Tongue (tissue), 3 donors: ENCODE data around the gene GPHA2. TPM values are rescaled to one million over a fixed set of nuclear protein-coding genes. Genes with fewer than 3 reads are reported as not detected.
A peak's percentile ranks its signal among the peaks of the same experiment; 100 is the strongest.

Experiments
- DNase-seq: peaks from one replicate; pipeline ENCODE4 v3.0.0-alpha.2; 2015
- small RNA-seq: library from RNA; depleted of rRNA; stranded (forward); fragments of <200 nt; gene quantifications from one replicate; pipeline ENCODE3, GENCODE V24; 2014; ENCODE audit warnings: low replicate concordance
- total RNA-seq: library from RNA; depleted of rRNA; stranded (reverse); fragments of >200 nt; gene quantifications from one replicate; pipeline ENCODE4 v1.2.3, GENCODE V29; 2014

Gene GPHA2
- total RNA-seq, 1 donor from 2014 or later, result not detected

DNA sequence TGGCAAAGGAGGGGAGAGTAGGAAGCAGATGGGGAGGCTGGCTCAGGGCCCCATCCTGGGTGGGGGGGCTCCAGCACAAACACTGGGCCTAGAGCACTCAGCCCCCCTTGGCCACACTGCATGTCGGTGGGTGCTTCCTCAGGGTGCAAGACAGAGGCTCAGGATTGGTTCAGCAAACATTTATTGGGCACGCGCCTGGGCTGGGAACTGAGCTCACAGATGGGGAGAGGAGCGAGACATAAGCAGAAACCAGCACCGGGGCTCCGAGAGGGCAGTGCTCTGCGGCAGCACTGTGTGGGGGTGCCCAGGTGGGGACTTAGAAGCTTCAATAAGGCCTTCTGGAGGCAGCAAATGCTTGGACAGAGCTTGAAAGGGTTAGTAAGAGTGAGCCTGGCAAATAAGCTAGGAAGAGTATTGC lies 45.2 kb downstream of the GPHA2 start:
- DNase-seq, result no peak

- no peak for DNase-seq
These were observed 46.8 kb downstream of the GPHA2 start for GRCh38 chr11:64888729-64889511.

GRCh38 chr11:64888406-64888728 lies 47.3 kb downstream of the GPHA2 start:
- no peak for DNase-seq

GRCh38 chr11:64887757-64888405 lies 47.8 kb downstream of the GPHA2 start:
- DNase-seq, result peak; percentile 82

GRCh38 chr11:64887234-64887756 lies 48.4 kb downstream of the GPHA2 start:
- no peak for DNase-seq

DNA sequence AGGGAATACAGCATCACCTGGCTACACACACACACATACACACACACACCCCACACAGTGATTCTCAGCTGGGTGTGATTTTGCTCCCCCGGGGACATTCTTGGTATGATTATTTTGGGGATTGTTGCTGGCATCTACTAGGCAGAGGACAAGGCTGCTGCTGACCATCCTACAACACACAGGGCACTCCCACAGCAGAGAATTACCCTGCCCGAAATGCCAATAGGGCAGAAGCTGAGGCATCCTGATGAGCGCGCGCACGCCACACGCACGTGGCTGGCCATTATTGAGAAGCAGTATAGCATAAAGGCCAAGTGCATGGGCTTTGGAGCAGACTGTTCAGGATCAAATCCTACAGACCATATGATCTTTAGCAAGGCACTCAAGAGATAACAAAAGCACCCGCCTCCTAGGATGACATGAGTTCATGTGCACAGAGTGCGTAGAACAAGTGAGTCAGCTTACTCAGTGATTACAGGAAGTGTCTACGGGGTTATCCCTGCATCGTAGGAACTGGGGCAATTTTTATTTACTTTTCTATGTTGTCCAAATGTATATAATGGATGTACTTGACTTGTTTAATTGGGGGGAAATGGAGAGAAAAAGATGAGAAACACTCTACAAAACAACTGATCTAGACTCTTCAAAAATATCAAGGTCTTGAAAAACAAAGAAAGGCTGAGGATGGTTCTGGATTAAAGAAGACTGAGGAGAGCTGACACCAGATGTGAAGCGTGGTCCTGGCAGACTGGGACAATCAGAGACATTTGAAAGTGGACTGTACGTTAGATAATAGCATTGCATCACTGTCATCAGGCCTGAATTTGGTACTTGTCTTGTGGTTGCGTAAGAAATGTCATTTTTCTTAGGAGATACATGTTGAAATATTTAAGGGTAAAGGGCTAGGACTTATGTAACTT lies 50.1 kb downstream of the GPHA2 start:
- DNase-seq, result no peak

Small RNAs within 50 kb of the gene (small RNA-seq; reads per million reads assigned to genes)
- gene MIR6749 (not detected), gene MIR6750 (0.10 reads per million)

Other genes with a start within 250 kb of the GPHA2 start
- gene NRXN2, start 212.7 kb downstream of the GPHA2 start, total RNA-seq, result 13.8 TPM
- 30.8 TPM for gene RASGRP2, start 191.8 kb downstream of the GPHA2 start, total RNA-seq
- gene PYGM, start 175.9 kb downstream of the GPHA2 start, total RNA-seq, result 584 TPM
- 121 TPM for gene SF1, start 157.4 kb downstream of the GPHA2 start, total RNA-seq
- 13.1 TPM for gene MAP4K2, start 132.7 kb downstream of the GPHA2 start, total RNA-seq
- 16.1 TPM for gene MEN1, start 125.3 kb downstream of the GPHA2 start, total RNA-seq
- gene CDC42BPG, start 91.2 kb downstream of the GPHA2 start, total RNA-seq, result 5.7 TPM
- gene EHD1, start 57.3 kb downstream of the GPHA2 start, total RNA-seq, result 86.0 TPM
- 13.3 TPM for gene ATG2A, start 18.7 kb downstream of the GPHA2 start, total RNA-seq
- gene PPP2R5B, start 11.2 kb downstream of the GPHA2 start, total RNA-seq, result 6.1 TPM
- gene MAJIN, start 36.2 kb upstream of the GPHA2 start, total RNA-seq, result not detected
- gene BATF2, start 61.1 kb upstream of the GPHA2 start, total RNA-seq, result 0.21 TPM
- gene ARL2, start 78.3 kb upstream of the GPHA2 start, total RNA-seq, result 131 TPM
- gene SNX15, start 91.5 kb upstream of the GPHA2 start, total RNA-seq, result 15.7 TPM
- gene SAC3D1, start 105.3 kb upstream of the GPHA2 start, total RNA-seq, result 8.5 TPM
- 6.4 TPM for gene NAALADL1, start 122.7 kb upstream of the GPHA2 start, total RNA-seq
- gene CDCA5, start 148.1 kb upstream of the GPHA2 start, total RNA-seq, result 4.9 TPM
- gene ZFPL1, start 148.3 kb upstream of the GPHA2 start, total RNA-seq, result 25.5 TPM
- gene VPS51, start 160.3 kb upstream of the GPHA2 start, total RNA-seq, result 311 TPM
- gene TM7SF2, start 176.0 kb upstream of the GPHA2 start, total RNA-seq, result 13.2 TPM
- gene ZNHIT2, start 181.8 kb upstream of the GPHA2 start, total RNA-seq, result 3.5 TPM
- gene FAU, start 186.2 kb upstream of the GPHA2 start, total RNA-seq, result 265 TPM
- 38.1 TPM for gene MRPL49, start 186.4 kb upstream of the GPHA2 start, total RNA-seq
- gene SYVN1, start 198.6 kb upstream of the GPHA2 start, total RNA-seq, result 16.4 TPM
- not detected for gene SPDYC, start 234.3 kb upstream of the GPHA2 start, total RNA-seq
- gene CAPN1, start 246.0 kb upstream of the GPHA2 start, total RNA-seq, result 144 TPM